Astrocyte of the spinal cord (primary cell): Measurements from ENCODE around the gene TPST2.

ENCODE experiments used
- DNase-seq: peaks from one replicate; pipeline ENCODE4 v3.0.0; 2011; ENCODE audit warnings: low read depth, low spot score
- H3K4me3 ChIP-seq: 2 replicates; pipeline ENCODE4 v1.5.1; 2011; ENCODE audit warnings: low read depth, mild to moderate bottlenecking, low read length, moderate library complexity
- CTCF ChIP-seq: IDR thresholded peaks from 2 replicates; pipeline ENCODE4 v1.5.1; 2012; ENCODE audit warnings: low read depth, mild to moderate bottlenecking, low read length, inconsistent platforms
- in situ Hi-C: cut with HindIII; loops from 2 replicates; pipeline ENCODE4 v1.10.0; 2017; ENCODE audit warnings: low sequenced_read_pairs

Gene TPST2

GRCh38 chr22:26567610-26568009, 22.3 kb downstream of the TPST2 start:
- in situ Hi-C loops, result no loop called here

DNA sequence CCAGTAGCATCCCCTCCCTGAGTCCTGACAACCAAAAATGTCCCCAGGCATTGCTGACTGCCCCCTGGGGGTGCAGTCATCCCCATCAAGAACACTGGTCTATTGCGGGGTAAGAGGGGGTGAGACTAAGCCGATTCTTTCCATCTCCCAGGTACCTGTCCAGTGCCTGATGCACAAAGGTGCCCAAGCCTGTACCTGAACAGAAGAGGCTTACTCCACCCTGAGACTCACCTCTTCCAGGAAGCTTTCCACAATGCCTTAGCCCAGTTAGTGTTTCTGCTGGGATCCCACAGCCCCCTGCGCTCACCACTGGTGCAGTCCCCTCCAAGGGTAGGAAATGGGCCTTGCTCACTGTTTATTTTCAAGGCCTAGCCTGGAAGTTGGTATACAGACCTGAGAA, 22.9 kb downstream of the TPST2 start:
- H3K4me3 ChIP-seq, result no peak overlapping the region
- DNase-seq, result no peak
- TF ChIP-seq CTCF, result no peak
- in situ Hi-C loops, result no loop called here

More at GRCh38 chr22:26567610-26568009, 22.3 kb downstream of the TPST2 start:
- no peak for TF ChIP-seq CTCF
- no peak overlapping the region for H3K4me3 ChIP-seq
- DNase-seq, result no peak

GRCh38 chr22:26565889-26566288, 24.0 kb downstream of the TPST2 start:
- in situ Hi-C loops, result no loop called here
- no peak for TF ChIP-seq CTCF
- DNase-seq, result no peak

GRCh38 chr22:26565181-26565580, 24.8 kb downstream of the TPST2 start:
- no peak for TF ChIP-seq CTCF
- H3K4me3 ChIP-seq, result no peak overlapping the region
- in situ Hi-C loops, result no loop called here
- DNase-seq, result no peak

More at GRCh38 chr22:26565889-26566288, 24.0 kb downstream of the TPST2 start:
- no peak overlapping the region for H3K4me3 ChIP-seq

DNA sequence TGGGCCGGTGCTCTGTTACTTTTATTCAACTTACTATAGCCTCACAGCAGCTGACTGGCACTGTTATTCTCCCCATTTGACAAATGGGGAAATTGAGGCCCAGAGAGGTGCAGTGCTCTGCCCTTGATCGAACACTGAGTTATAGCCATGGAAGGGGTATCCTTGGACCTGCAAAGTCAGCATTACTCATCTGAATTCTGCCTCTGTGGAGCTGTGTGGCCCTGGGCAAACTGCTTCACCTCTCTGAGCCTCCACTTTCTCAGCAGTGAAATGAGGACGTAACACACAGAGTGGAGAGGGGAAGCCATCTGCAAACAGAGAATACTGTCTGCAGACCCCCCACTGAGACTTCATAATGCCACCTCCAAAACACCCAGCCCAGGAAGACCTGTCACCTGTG, 25.3 kb downstream of the TPST2 start:
- no peak overlapping the region for H3K4me3 ChIP-seq
- no peak for TF ChIP-seq CTCF
- in situ Hi-C loops, result no loop called here
- DNase-seq, result no peak

GRCh38 chr22:26564181-26564580, 25.8 kb downstream of the TPST2 start:
- no peak overlapping the region for H3K4me3 ChIP-seq
- DNase-seq, result no peak
- in situ Hi-C loops, result no loop called here
- TF ChIP-seq CTCF, result no peak

GRCh38 chr22:26563022-26563421, 26.9 kb downstream of the TPST2 start:
- no peak overlapping the region for H3K4me3 ChIP-seq
- no peak for DNase-seq
- no peak for TF ChIP-seq CTCF
- in situ Hi-C loops, result no loop called here
